Lung (tissue), 12 donors: ENCODE measurements around the gene KRT6A. TPM values are rescaled to one million over a fixed set of nuclear protein-coding genes. Genes with fewer than 3 reads are reported as not detected.

ENCODE experiments used
- ATAC-seq: fragments of 200-7000 bp; cut with Tn5 transposase; one replicate; pipeline ENCODE4 v1.9.1; 2020; ENCODE audit warnings: moderate number of reproducible peaks; ENCODE audit not compliant: insufficient read depth, low FRiP score
- DNase-seq, 3 donors: peaks; one replicate each; pipeline ENCODE4 v3.0.0-alpha.2; 2013 to 2017
- H3K27ac ChIP-seq, 2 donors: one replicate each; pipeline ENCODE4 v1.5.1; 2013; ENCODE audit warnings: mild to moderate bottlenecking in 2 of 2, moderate library complexity in 2 of 2, control low read depth in 1 of 2, inconsistent platforms in 1 of 2, low read depth in 1 of 2, low read length in 1 of 2
- H3K27me3 ChIP-seq, 3 donors: one replicate each; pipeline ENCODE4 v1.5.1; 2013; ENCODE audit warnings: low read length in 2 of 3; ENCODE audit not compliant: control insufficient read depth in 3 of 3, insufficient read depth in 3 of 3
- H3K36me3 ChIP-seq, 4 donors: one replicate each; pipeline ENCODE4 v1.5.1; 2013; ENCODE audit warnings: low read length in 4 of 4, mild to moderate bottlenecking in 1 of 4, moderate library complexity in 1 of 4; ENCODE audit not compliant: control insufficient read depth in 4 of 4, insufficient read depth in 4 of 4
- H3K4me1 ChIP-seq, 5 donors: one replicate each; pipeline ENCODE4 v1.5.1; 2013; ENCODE audit warnings: low read length in 5 of 5, mild to moderate bottlenecking in 2 of 5, moderate library complexity in 1 of 5; ENCODE audit not compliant: control insufficient read depth in 5 of 5, insufficient read depth in 5 of 5
- H3K4me3 ChIP-seq: one replicate; pipeline ENCODE4 v1.5.1; 2013; ENCODE audit warnings: mild to moderate bottlenecking, control low read depth, moderate library complexity
- H3K9ac ChIP-seq, 2 donors: one replicate each; pipeline ENCODE4 v1.5.1; 2013; ENCODE audit warnings: low read length in 2 of 2, control low read depth in 1 of 2; ENCODE audit not compliant: insufficient read depth in 1 of 2
- H3K9me3 ChIP-seq, 4 donors: one replicate each; pipeline ENCODE4 v1.5.1; 2013; ENCODE audit warnings: low read length in 3 of 4, mild to moderate bottlenecking in 1 of 4, moderate library complexity in 1 of 4; ENCODE audit not compliant: control insufficient read depth in 4 of 4, insufficient read depth in 3 of 4
- WGBS, 2 donors: extraction: QIAGEN DNeasy Blood & Tissue Kit; methylation state at CpG; one replicate each; pipeline ENCODE4 v1.1.7; 2013; 5-methylcytosine and 5-hydroxymethylcytosine counted together
- polyA plus RNA-seq, 2 donors: library from polyadenylated mRNA; stranded (reverse); fragments of 200-250 nt; gene quantifications; one replicate each; pipeline ENCODE4 v1.2.1, GENCODE V29; 2013
- total RNA-seq, 2 donors: library from RNA; depleted of rRNA in 1 of 2; stranded (reverse); fragments of >200 nt in 1 of 2; gene quantifications; one replicate each; pipeline ENCODE4 v1.2.1, GENCODE V29; 2014 to 2021
- TF ChIP-seq, protein P1 (sequence below): IDR thresholded peaks from 2 replicates; pipeline ENCODE4 v1.5.1; 2012; ENCODE audit warnings: mild to moderate bottlenecking; ENCODE audit errors: control extremely low read depth, extremely low read depth
- donor health status: control.
- donor health status: control.
- donor health status: Bipolar disorder and iron deficiency.
- donor health status: healthy.
- donor health status: DM: yes; HTN: yes; CAD: no.

Gene KRT6A
- total and polyA plus RNA-seq, 4 donors, result 0.65 to 46.8 (median 7.3) TPM

DNA sequence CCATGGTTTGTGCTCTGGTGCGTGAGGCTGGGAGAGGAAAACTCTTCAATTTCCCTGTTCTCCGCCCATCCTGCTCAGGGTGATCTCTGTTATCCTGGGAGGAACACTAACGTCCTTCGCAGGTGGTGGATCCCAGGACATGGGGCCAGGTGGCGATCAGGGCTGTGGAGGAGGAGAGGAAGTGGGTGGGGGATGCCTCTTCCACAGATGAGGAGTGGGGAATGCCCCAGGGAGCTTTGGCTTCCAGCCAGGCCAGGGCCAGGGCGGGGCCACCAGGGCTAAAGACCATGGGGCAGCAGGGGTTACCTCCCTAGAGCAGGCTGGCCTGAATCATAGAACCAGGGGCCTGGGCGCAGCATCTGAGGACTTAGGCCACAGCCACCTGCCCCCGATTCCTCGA is 55.5 kb downstream of the KRT6A start:
- H3K36me3 ChIP-seq, result no peaks in the 10 kb centered on the region
- ATAC-seq (no peak), DNase-seq (no peak)
- no peaks in the 10 kb centered on the region for H3K9me3 ChIP-seq
- H3K4me1 ChIP-seq, result peaks cover 0 to 7% (median 0%) of the 10 kb centered on the region in 5 donors
- no peak overlapping the region for H3K9ac ChIP-seq
- H3K27ac ChIP-seq, result no peak overlapping the region
- TF ChIP-seq, protein P1, sequence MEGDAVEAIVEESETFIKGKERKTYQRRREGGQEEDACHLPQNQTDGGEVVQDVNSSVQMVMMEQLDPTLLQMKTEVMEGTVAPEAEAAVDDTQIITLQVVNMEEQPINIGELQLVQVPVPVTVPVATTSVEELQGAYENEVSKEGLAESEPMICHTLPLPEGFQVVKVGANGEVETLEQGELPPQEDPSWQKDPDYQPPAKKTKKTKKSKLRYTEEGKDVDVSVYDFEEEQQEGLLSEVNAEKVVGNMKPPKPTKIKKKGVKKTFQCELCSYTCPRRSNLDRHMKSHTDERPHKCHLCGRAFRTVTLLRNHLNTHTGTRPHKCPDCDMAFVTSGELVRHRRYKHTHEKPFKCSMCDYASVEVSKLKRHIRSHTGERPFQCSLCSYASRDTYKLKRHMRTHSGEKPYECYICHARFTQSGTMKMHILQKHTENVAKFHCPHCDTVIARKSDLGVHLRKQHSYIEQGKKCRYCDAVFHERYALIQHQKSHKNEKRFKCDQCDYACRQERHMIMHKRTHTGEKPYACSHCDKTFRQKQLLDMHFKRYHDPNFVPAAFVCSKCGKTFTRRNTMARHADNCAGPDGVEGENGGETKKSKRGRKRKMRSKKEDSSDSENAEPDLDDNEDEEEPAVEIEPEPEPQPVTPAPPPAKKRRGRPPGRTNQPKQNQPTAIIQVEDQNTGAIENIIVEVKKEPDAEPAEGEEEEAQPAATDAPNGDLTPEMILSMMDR, result no peak
- H3K27me3 ChIP-seq, result peaks cover 0 to 7% (median 6%) of the 10 kb centered on the region in 3 donors
- 66 to 75% methylated on average over 9 of the region's 9 CpGs for WGBS, 2 donors
- H3K4me3 ChIP-seq, result no peak overlapping the region

Other genes with a start within 250 kb of the KRT6A start
- 1 to 10 TPM in 1 of 2 donors, not detected in 1; 1.1 TPM for gene KRT86, start 218.6 kb downstream of the KRT6A start, total RNA-seq
- under 1 TPM; 0.11 to 0.31 TPM for gene KRT86, start 218.6 kb downstream of the KRT6A start, polyA plus RNA-seq
- gene KRT81, start 201.7 kb downstream of the KRT6A start, total RNA-seq, result under 1 TPM; 0.20 to 0.61 TPM
- gene KRT81, start 201.7 kb downstream of the KRT6A start, polyA plus RNA-seq, result under 1 TPM; 0.02 to 0.26 TPM
- not detected for gene KRT83, start 171.9 kb downstream of the KRT6A start, total RNA-seq
- not detected for gene KRT83, start 171.9 kb downstream of the KRT6A start, polyA plus RNA-seq
- gene KRT85, start 125.8 kb downstream of the KRT6A start, total RNA-seq, result not detected
- gene KRT85, start 125.8 kb downstream of the KRT6A start, polyA plus RNA-seq, result not detected
- gene KRT84, start 107.6 kb downstream of the KRT6A start, total RNA-seq, result not detected
- not detected for gene KRT84, start 107.6 kb downstream of the KRT6A start, polyA plus RNA-seq
- gene KRT82, start 86.9 kb downstream of the KRT6A start, total RNA-seq, result not detected
- gene KRT82, start 86.9 kb downstream of the KRT6A start, polyA plus RNA-seq, result not detected
- gene KRT75, start 58.9 kb downstream of the KRT6A start, total RNA-seq, result not detected
- under 1 TPM in 1 of 2 donors, not detected in 1; 0.01 TPM for gene KRT75, start 58.9 kb downstream of the KRT6A start, polyA plus RNA-seq
- under 1 TPM in 1 of 2 donors, not detected in 1; 0.25 TPM for gene KRT6B, start 41.1 kb downstream of the KRT6A start, total RNA-seq
- gene KRT6B, start 41.1 kb downstream of the KRT6A start, polyA plus RNA-seq, result under 1 TPM; 0.06 to 0.63 TPM
- gene KRT6C, start 19.5 kb downstream of the KRT6A start, total RNA-seq, result not detected
- gene KRT6C, start 19.5 kb downstream of the KRT6A start, polyA plus RNA-seq, result under 1 TPM; 0.08 to 0.10 TPM
- gene KRT5, start 27.1 kb upstream of the KRT6A start, total RNA-seq, result 10 to 100 TPM; 19.0 to 49.4 TPM
- gene KRT5, start 27.1 kb upstream of the KRT6A start, polyA plus RNA-seq, result 10 to 100 TPM; 15.8 to 48.5 TPM
- not detected for gene KRT71, start 59.9 kb upstream of the KRT6A start, total RNA-seq
- gene KRT71, start 59.9 kb upstream of the KRT6A start, polyA plus RNA-seq, result not detected
- gene KRT74, start 80.6 kb upstream of the KRT6A start, total RNA-seq, result not detected
- gene KRT74, start 80.6 kb upstream of the KRT6A start, polyA plus RNA-seq, result not detected
- under 1 TPM in 1 of 2 donors, not detected in 1; 0.17 TPM for gene KRT72, start 108.2 kb upstream of the KRT6A start, total RNA-seq
- under 1 TPM; 0.14 TPM for gene KRT72, start 108.2 kb upstream of the KRT6A start, polyA plus RNA-seq
- not detected for gene KRT73, start 125.3 kb upstream of the KRT6A start, total RNA-seq
- under 1 TPM in 1 of 2 donors, not detected in 1; 0.07 TPM for gene KRT73, start 125.3 kb upstream of the KRT6A start, polyA plus RNA-seq
- gene KRT2, start 159.0 kb upstream of the KRT6A start, total RNA-seq, result not detected
- under 1 TPM in 1 of 2 donors, not detected in 1; 0.03 TPM for gene KRT2, start 159.0 kb upstream of the KRT6A start, polyA plus RNA-seq
- gene KRT1, start 187.2 kb upstream of the KRT6A start, total RNA-seq, result under 1 TPM; 0.09 to 0.82 TPM
- not detected for gene KRT1, start 187.2 kb upstream of the KRT6A start, polyA plus RNA-seq
- not detected for gene KRT77, start 210.3 kb upstream of the KRT6A start, total RNA-seq
- not detected for gene KRT77, start 210.3 kb upstream of the KRT6A start, polyA plus RNA-seq